SJSA1 (cell line): ENCODE measurements around the gene TCP11L1. TPM values are rescaled to one million over a fixed set of nuclear protein-coding genes. Genes with fewer than 3 reads are reported as not detected.
"Not testable (repeated sequence)": the region's sequence is repeated elsewhere in the genome, so short reads cannot be mapped to it uniquely, and the experiment has no call there.

Source experiments
- DNase-seq, 2 experiments: peaks; one replicate each; pipeline ENCODE4 v3.0.0-alpha.2; 2015 to 2020; ENCODE audit warnings: low spot score in 2 of 2, low read depth in 1 of 2
- H3K27ac ChIP-seq: fragments of 250-450 bp; sonication (Bioruptor Pico); 2 replicates; pipeline ENCODE4 v1.5.1; 2020; ENCODE audit warnings: mild to moderate bottlenecking, moderate library complexity
- H3K27me3 ChIP-seq: fragments of 250-450 bp; sonication (Bioruptor Pico); replicated peaks from 2 replicates; pipeline ENCODE4 v1.5.1; 2020; ENCODE audit warnings: mild to moderate bottlenecking, moderate library complexity
- H3K36me3 ChIP-seq: fragments of 250-450 bp; sonication (Bioruptor Pico); 2 replicates; pipeline ENCODE4 v1.5.1; 2020; ENCODE audit warnings: mild to moderate bottlenecking
- H3K4me1 ChIP-seq: fragments of 250-450 bp; sonication (Bioruptor Pico); replicated peaks from 2 replicates; pipeline ENCODE4 v1.6.1; 2021; ENCODE audit warnings: mild to moderate bottlenecking
- H3K4me3 ChIP-seq: fragments of 250-450 bp; sonication (Bioruptor Pico); 2 replicates; pipeline ENCODE4 v1.5.1; 2020; ENCODE audit warnings: mild to moderate bottlenecking
- H3K9me3 ChIP-seq: fragments of 250-450 bp; sonication (Bioruptor Pico); replicated peaks from 2 replicates; pipeline ENCODE4 v1.5.1; 2020; ENCODE audit warnings: mild to moderate bottlenecking
- total RNA-seq: library from RNA; depleted of rRNA; stranded (reverse); fragments of >200 nt; shearing (Covaris generic); gene quantifications from 2 replicates; pipeline ENCODE4 v1.2.3, GENCODE V29; 2014

Gene TCP11L1
- total RNA-seq, 1 experiment from 2014 or later: 26.4 TPM

- Histone ChIP-seq H3K36me3 (peaks cover 46% of the 10 kb centered on the region), H3K9me3 (no peaks in the 10 kb centered on the region; the same call in 1 of the 2 replicates), H3K4me1 (peaks cover 14% of the 10 kb centered on the region), H3K4me3 (no peak overlapping the region), H3K27me3 (no peaks in the 10 kb centered on the region), H3K27ac (no peak overlapping the region)
- DNase-seq: no peak
These were observed 4.0 kb downstream of the TCP11L1 start for GRCh38 chr11:33043221-33043830.

GRCh38 chr11:33044285-33044756 is 4.9 kb downstream of the TCP11L1 start:
- Histone ChIP-seq H3K9me3 (no peaks in the 10 kb centered on the region; the same call in 1 of the 2 replicates), H3K27ac (no peak overlapping the region), H3K4me3 (no peak overlapping the region), H3K27me3 (no peaks in the 10 kb centered on the region), H3K36me3 (peaks cover 50% of the 10 kb centered on the region), H3K4me1 (peaks cover 14% of the 10 kb centered on the region)
- no peak for DNase-seq

DNA sequence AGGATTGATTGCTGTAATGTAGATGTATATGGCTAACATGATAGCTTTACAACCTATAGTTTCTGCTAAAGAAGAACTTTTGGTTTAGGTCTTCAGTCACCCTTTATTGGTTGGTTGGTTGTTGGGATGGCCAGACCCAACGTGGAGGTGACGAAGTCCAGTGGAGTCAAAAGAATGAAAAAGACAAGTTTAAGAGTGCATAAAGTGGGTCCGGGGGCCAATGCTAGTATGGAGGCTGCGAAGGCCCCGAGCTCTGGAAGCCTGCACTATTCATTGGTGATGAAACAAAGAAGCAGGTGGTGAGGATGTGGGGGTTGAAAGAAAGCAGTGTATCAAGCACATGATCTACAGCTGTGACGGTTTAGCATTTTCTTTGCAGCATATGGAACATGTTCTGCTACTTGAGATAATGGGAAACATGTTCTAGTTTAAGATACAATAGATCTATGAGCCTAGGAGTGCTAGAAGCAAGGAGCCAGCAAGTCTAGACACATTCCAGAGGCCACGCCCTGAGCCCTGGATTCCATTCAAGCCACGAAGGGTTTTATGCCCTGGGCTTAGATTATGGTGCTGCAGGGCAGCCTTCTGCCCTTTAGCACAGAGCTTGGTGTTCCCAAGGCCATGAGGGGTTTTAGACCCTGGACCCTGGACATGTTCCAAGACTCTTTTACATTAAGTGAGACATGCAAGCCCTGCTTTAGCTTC is 6.3 kb downstream of the TCP11L1 start:
- Histone ChIP-seq H3K4me1 (peaks cover 8% of the 10 kb centered on the region; the same call in 1 of the 2 replicates), H3K9me3 (no peaks in the 10 kb centered on the region; the same call in 1 of the 2 replicates), H3K27ac (no peak overlapping the region), H3K36me3 (peaks cover 45% of the 10 kb centered on the region), H3K27me3 (no peaks in the 10 kb centered on the region), H3K4me3 (no peak overlapping the region)
- no peak for DNase-seq

DNA sequence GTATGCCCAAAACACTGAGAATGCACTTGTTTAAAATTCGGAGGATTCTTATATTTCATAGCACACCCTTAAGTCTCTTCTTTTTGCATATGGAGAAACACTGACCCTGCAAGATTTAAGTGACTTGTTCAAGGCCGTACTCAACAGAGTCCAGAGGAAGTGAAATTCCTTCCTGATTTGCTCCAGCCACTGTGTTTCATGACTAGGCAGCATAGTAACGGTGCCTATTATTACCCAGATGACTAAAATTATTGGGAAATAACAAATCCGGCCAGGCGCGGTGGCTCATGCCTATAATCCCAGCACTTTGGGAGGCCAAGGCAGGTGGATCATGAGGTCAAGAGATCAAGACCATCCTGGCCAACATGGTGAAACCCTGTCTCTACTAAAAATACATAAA is 9.3 kb downstream of the TCP11L1 start:
- H3K27me3 ChIP-seq, DNase-seq, H3K9me3 ChIP-seq, H3K4me1 ChIP-seq, H3K4me3 ChIP-seq, H3K27ac ChIP-seq: not testable (repeated sequence)
- peaks cover 48% of the 10 kb centered on the region for H3K36me3 ChIP-seq

- not testable (repeated sequence) for DNase-seq, H3K4me1 ChIP-seq, H3K27ac ChIP-seq, H3K4me3 ChIP-seq, H3K27me3 ChIP-seq, H3K9me3 ChIP-seq
- peaks cover 43% of the 10 kb centered on the region for H3K36me3 ChIP-seq
These were observed 10.4 kb downstream of the TCP11L1 start for GRCh38 chr11:33049565-33050408.

- no peak overlapping the region for H3K4me3 ChIP-seq
- peaks cover 23% of the 10 kb centered on the region for H3K36me3 ChIP-seq
- no peaks in the 10 kb centered on the region for H3K9me3 ChIP-seq
- H3K4me1 ChIP-seq: no peaks in the 10 kb centered on the region
- DNase-seq: no peak
- H3K27me3 ChIP-seq: no peaks in the 10 kb centered on the region
- H3K27ac ChIP-seq: no peak overlapping the region
These were observed 12.9 kb downstream of the TCP11L1 start for GRCh38 chr11:33052231-33052630.

DNA sequence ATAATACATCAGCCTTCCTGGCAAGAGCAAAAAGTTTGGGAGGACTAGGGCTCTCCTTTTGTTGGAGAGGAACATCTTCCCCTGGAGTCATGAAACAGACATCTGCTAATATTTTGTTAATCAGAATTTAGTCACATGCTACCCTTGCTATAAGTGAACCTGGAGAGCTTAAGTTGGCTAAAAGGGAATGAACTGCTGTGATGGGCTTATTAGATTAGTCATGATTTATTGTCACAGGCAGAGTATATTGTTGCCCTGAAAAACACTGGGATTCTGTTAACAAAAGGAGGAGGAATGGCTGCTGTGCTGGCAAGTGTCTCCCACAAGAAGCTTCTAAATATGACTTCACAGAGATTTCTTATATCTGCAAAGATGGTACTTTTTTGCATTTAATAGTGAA is 16.0 kb downstream of the TCP11L1 start:
- Histone ChIP-seq H3K27me3 (no peaks in the 10 kb centered on the region), H3K36me3 (peaks cover 37% of the 10 kb centered on the region), H3K4me1 (no peaks in the 10 kb centered on the region), H3K4me3 (no peak overlapping the region), H3K9me3 (no peaks in the 10 kb centered on the region), H3K27ac (no peak overlapping the region)
- DNase-seq: no peak

- Histone ChIP-seq H3K27ac (no peak overlapping the region), H3K9me3 (no peaks in the 10 kb centered on the region), H3K4me1 (peaks cover 9% of the 10 kb centered on the region), H3K4me3 (no peak overlapping the region), H3K36me3 (peaks cover 48% of the 10 kb centered on the region), H3K27me3 (no peaks in the 10 kb centered on the region)
- DNase-seq: peak in 1 of 2 experiments; percentile 3
These were observed 17.9 kb downstream of the TCP11L1 start for GRCh38 chr11:33057284-33057683.

GRCh38 chr11:33059331-33060007 is 20.1 kb downstream of the TCP11L1 start:
- DNase-seq: no peak
- Histone ChIP-seq H3K9me3 (no peaks in the 10 kb centered on the region), H3K36me3 (peaks cover 56% of the 10 kb centered on the region), H3K4me1 (peaks cover 9% of the 10 kb centered on the region), H3K27ac (no peak overlapping the region), H3K4me3 (no peak overlapping the region), H3K27me3 (no peaks in the 10 kb centered on the region)

DNA sequence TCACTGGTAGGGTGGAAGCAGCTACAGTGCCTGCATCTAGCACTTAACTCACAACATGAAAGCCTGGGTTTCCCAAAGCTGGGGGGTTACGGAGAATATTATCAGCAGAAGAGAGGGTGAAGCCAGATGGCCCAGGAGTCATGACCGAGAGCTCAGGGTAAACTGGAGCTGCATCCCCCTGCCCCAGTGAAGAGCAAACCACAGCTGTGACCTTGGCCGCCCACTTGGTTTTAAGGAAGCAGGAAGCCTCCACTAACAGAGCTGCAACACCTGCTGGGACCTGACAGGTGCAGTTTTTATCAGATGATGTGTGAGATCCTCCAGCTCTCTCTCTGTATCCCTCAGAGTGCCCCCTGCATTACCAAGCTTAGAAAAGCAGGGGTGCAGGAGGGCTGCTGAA is 20.9 kb downstream of the TCP11L1 start:
- H3K27ac ChIP-seq: no peak overlapping the region
- H3K4me3 ChIP-seq: no peak overlapping the region
- peaks cover 54% of the 10 kb centered on the region for H3K36me3 ChIP-seq
- H3K9me3 ChIP-seq: no peaks in the 10 kb centered on the region
- DNase-seq: no peak
- H3K4me1 ChIP-seq: peaks cover 9% of the 10 kb centered on the region
- no peaks in the 10 kb centered on the region for H3K27me3 ChIP-seq

DNA sequence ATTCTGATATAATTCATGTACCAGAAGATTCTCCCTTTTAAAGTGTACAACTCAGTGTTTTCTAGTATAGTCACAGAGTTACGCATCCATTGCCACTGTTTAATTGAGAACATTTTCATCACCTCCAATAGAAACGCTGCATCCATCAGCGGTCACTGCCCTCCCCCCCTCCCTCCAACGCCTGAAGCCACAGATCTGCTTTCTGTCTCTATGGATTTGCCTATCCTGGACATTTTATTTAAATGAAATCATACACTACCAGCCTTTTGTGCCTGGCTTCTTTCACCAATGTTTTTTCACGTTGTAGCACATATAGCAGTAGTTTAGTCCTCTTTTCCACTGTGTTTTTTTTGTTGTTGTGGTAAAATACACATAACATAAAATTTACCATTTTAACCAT is 22.8 kb downstream of the TCP11L1 start:
- Histone ChIP-seq H3K27me3 (no peaks in the 10 kb centered on the region), H3K4me1 (peaks cover 9% of the 10 kb centered on the region), H3K27ac (no peak overlapping the region), H3K36me3 (peaks cover 70% of the 10 kb centered on the region), H3K4me3 (no peak overlapping the region), H3K9me3 (no peaks in the 10 kb centered on the region)
- no peak for DNase-seq

- Histone ChIP-seq H3K4me1 (peaks cover 9% of the 10 kb centered on the region), H3K27ac (no peak overlapping the region), H3K4me3 (no peak overlapping the region), H3K36me3 (peaks cover 71% of the 10 kb centered on the region), H3K9me3 (no peaks in the 10 kb centered on the region), H3K27me3 (no peaks in the 10 kb centered on the region)
- DNase-seq: no peak
These were observed 24.0 kb downstream of the TCP11L1 start for GRCh38 chr11:33063326-33063881.
